ENCODE measurements around the gene IFNA17.
"Not testable (repeated sequence)": the region's sequence is repeated elsewhere in the genome, so short reads cannot be mapped to it uniquely, and the experiment has no call there.

GRCh38 chr9:21194867-21195776, 32.9 kb downstream of the IFNA17 start:
- TF ChIP-seq ZC3H10 (CRISPR knock-in tag; IDR thresholded peaks at IDR 0.05); ZNF70 (CRISPR knock-in tag; IDR thresholded peaks at IDR 0.05); ISL1 (CRISPR knock-in tag; IDR thresholded peaks at IDR 0.05); ARNTL (CRISPR knock-in tag; IDR thresholded peaks at IDR 0.05; ENCODE audit: borderline replicate concordance, low read depth); BACH2 (CRISPR knock-in tag; IDR thresholded peaks at IDR 0.05; ENCODE audit: borderline replicate concordance); TCF4 (CRISPR knock-in tag; IDR thresholded peaks at IDR 0.05; ENCODE audit: borderline replicate concordance); OSR1 (CRISPR knock-in tag; IDR thresholded peaks at IDR 0.05); ZFP3 (CRISPR knock-in tag; IDR thresholded peaks at IDR 0.05); PPARA (CRISPR knock-in tag; IDR thresholded peaks at IDR 0.05; ENCODE audit: borderline replicate concordance); CREB5 (CRISPR knock-in tag; IDR thresholded peaks at IDR 0.05; ENCODE audit: low read depth): not testable (repeated sequence)
- TF ChIP-seq, protein P1, sequence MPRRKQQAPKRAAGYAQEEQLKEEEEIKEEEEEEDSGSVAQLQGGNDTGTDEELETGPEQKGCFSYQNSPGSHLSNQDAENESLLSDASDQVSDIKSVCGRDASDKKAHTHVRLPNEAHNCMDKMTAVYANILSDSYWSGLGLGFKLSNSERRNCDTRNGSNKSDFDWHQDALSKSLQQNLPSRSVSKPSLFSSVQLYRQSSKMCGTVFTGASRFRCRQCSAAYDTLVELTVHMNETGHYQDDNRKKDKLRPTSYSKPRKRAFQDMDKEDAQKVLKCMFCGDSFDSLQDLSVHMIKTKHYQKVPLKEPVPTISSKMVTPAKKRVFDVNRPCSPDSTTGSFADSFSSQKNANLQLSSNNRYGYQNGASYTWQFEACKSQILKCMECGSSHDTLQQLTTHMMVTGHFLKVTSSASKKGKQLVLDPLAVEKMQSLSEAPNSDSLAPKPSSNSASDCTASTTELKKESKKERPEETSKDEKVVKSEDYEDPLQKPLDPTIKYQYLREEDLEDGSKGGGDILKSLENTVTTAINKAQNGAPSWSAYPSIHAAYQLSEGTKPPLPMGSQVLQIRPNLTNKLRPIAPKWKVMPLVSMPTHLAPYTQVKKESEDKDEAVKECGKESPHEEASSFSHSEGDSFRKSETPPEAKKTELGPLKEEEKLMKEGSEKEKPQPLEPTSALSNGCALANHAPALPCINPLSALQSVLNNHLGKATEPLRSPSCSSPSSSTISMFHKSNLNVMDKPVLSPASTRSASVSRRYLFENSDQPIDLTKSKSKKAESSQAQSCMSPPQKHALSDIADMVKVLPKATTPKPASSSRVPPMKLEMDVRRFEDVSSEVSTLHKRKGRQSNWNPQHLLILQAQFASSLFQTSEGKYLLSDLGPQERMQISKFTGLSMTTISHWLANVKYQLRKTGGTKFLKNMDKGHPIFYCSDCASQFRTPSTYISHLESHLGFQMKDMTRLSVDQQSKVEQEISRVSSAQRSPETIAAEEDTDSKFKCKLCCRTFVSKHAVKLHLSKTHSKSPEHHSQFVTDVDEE (CRISPR knock-in tag; IDR thresholded peaks at IDR 0.05), result not testable (repeated sequence)
- TF ChIP-seq, protein P2, sequence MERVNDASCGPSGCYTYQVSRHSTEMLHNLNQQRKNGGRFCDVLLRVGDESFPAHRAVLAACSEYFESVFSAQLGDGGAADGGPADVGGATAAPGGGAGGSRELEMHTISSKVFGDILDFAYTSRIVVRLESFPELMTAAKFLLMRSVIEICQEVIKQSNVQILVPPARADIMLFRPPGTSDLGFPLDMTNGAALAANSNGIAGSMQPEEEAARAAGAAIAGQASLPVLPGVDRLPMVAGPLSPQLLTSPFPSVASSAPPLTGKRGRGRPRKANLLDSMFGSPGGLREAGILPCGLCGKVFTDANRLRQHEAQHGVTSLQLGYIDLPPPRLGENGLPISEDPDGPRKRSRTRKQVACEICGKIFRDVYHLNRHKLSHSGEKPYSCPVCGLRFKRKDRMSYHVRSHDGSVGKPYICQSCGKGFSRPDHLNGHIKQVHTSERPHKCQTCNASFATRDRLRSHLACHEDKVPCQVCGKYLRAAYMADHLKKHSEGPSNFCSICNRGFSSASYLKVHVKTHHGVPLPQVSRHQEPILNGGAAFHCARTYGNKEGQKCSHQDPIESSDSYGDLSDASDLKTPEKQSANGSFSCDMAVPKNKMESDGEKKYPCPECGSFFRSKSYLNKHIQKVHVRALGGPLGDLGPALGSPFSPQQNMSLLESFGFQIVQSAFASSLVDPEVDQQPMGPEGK (CRISPR knock-in tag; IDR thresholded peaks at IDR 0.05; ENCODE audit: borderline replicate concordance), result not testable (repeated sequence)

Data from SK-N-SH treated with all-trans-retinoic acid at 6 μM for 48 hours (cell line).